ENCODE measurements around the gene RPRD2. TPM values are rescaled to one million over a fixed set of nuclear protein-coding genes. Genes with fewer than 3 reads are reported as not detected.
A peak's percentile ranks its signal among the peaks of the same experiment; 100 is the strongest.

The RPRD2 gene
- total RNA-seq, 2 experiments from 2014 or later = 36.4 to 43.6 TPM

DNA sequence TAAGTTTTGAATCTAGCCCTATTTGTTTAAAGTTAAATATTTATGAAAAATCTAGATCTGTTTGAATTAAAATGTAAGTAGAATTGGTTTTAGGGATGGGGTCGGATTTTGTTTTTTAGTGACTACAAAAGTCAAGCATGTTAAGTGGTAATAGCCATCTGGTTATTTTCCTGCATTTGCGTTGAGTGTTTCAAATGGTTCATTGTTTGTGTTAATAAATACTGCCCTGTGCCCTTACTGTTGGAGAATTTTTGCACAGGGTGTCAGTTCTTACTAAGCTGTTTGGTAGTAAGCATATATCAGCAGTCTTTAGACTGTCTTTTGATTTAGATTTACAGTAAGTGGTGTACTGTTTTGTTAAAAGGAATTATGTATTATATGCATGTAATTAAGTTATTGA, 77.2 kb downstream of the RPRD2 start:
- Mint-ChIP-seq H3K27ac (no peak overlapping the region), H3K27me3 (no peaks in the 10 kb centered on the region), H3K4me3 (no peak overlapping the region), H3K4me1 (peaks cover 6% of the 10 kb centered on the region), H3K9me3 (no peaks in the 10 kb centered on the region), H3K36me3 (ENCODE audit: low read depth) (peaks cover 35% of the 10 kb centered on the region)
- CTCF ChIA-PET = no interaction called here
- POLR2A ChIA-PET = no interaction called here
- DNase-seq = no peak

DNA sequence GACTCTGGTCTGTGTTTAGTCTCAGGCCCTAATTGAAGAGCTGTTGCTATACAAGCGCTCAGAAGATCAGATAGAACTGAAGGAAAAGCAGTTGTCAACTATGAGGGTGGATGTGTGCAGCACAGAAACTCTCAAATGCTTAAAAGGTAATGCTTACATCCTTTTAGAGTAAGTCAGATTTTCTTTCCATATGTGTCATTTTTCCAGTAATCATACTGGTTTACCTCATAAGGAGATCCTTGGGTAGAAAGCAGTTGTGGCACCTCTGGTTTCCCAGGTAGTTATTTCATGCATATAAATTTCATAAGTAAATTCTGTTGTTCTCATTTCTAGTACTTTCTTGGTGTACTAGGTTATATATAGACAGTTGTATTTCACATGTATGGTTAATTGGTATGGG, 80.3 kb downstream of the RPRD2 start:
- H3K27ac Mint-ChIP-seq = no peak overlapping the region
- DNase-seq = no peak
- POLR2A ChIA-PET = interaction anchor here (0.6 kb wide), 1 partner anchor 122 kb away, joined by 3 read pairs; no protein-coding TSS in a partner anchor
- H3K4me1 Mint-ChIP-seq = peaks cover 6% of the 10 kb centered on the region
- H3K9me3 Mint-ChIP-seq = no peaks in the 10 kb centered on the region
- H3K27me3 Mint-ChIP-seq = no peaks in the 10 kb centered on the region
- no peak overlapping the region for H3K4me3 Mint-ChIP-seq
- CTCF ChIA-PET = interaction anchor here (1.2 to 1.5 kb wide), 2 partner anchors 10 to 14 kb away, joined by 3 read pairs; no protein-coding TSS in a partner anchor
- peaks cover 50% of the 10 kb centered on the region for H3K36me3 Mint-ChIP-seq (ENCODE audit: low read depth)

DNA sequence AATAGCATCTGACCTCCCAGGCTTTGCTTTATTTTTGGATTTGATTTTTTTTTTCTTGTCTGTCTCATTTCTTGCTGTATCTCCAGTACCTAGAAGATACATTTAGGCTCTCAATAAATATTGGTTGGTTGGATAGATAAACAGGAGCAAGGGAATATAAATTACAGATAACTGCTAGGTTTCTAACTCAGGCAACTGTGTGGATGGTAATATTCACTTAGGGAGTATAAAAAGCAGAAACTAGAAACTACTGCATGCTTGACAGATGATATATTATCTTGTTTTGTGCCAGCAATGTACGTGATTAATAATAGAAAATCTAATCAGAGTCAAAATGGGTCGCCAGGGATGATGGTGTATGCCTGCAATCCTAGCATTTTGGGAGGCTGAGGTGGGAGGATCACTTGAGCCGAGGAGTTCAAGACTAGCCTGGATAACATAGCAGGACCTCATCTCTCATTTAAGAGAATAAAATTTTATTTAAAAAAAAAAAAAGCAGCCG, 92.2 kb downstream of the RPRD2 start:
- Mint-ChIP-seq H3K4me1 (peaks cover 5% of the 10 kb centered on the region), H3K4me3 (no peak overlapping the region), H3K27me3 (no peaks in the 10 kb centered on the region), H3K27ac (no peak overlapping the region), H3K9me3 (no peaks in the 10 kb centered on the region), H3K36me3 (ENCODE audit: low read depth) (peaks cover 41% of the 10 kb centered on the region)
- POLR2A ChIA-PET = no interaction called here
- DNase-seq = no peak
- CTCF ChIA-PET = interaction anchor here (0.6 kb wide), 1 partner anchor 357 kb away, joined by 4 read pairs; no protein-coding TSS in a partner anchor

DNA sequence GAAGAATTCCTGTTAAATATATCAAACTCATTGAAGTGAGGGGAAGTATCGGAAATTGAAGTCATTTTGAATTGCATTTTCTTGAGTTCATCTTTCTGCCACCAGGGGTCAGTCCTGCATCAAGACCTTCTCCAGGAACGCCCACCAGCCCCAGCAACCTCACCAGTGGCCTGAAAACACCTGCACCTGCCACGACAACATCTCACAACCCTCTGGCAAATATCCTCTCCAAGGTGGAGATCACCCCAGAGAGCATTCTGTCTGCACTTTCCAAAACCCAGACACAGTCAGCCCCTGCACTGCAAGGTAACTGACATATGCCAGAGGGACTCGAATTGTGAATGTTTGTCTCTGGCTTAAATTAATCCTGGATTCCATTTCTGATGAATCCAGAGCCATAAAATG, 100.5 kb downstream of the RPRD2 start:
- Mint-ChIP-seq H3K27ac (no peak overlapping the region), H3K27me3 (no peaks in the 10 kb centered on the region), H3K9me3 (no peaks in the 10 kb centered on the region), H3K4me3 (no peak overlapping the region), H3K4me1 (peaks cover 4% of the 10 kb centered on the region), H3K36me3 (ENCODE audit: low read depth) (peaks cover 23% of the 10 kb centered on the region)
- ChIA-PET CTCF (interaction anchor here (1.2 kb wide), 1 partner anchor 52 kb away, joined by 3 read pairs; no protein-coding TSS in a partner anchor), POLR2A (no interaction called here)
- peak; percentile 82 for DNase-seq

DNA sequence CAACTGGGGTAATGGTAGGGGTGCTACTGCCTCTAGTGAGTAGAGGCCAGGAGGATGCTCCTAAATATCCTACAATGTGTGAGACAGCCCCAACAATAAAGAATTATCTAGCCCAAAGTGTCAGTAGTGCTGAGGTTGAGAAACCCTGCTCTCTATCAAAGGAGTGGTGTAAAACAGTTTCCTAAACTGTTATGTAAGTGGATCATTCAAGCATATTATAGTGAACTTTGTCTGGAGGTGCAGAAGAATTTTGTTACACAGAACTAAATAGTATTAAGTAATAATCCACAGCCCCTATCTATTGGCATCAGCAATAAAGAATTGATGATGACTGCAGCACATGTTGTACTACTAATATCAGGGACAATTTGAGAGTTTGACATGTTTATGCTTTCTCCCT, 103.0 kb downstream of the RPRD2 start:
- CTCF ChIA-PET = no interaction called here
- H3K4me1 Mint-ChIP-seq = peaks cover 4% of the 10 kb centered on the region
- no peak for DNase-seq
- POLR2A ChIA-PET = no interaction called here
- H3K4me3 Mint-ChIP-seq = no peak overlapping the region
- H3K27ac Mint-ChIP-seq = no peak overlapping the region
- H3K36me3 Mint-ChIP-seq (ENCODE audit: low read depth) = peaks cover 36% of the 10 kb centered on the region
- no peaks in the 10 kb centered on the region for H3K27me3 Mint-ChIP-seq
- no peaks in the 10 kb centered on the region for H3K9me3 Mint-ChIP-seq

DNA sequence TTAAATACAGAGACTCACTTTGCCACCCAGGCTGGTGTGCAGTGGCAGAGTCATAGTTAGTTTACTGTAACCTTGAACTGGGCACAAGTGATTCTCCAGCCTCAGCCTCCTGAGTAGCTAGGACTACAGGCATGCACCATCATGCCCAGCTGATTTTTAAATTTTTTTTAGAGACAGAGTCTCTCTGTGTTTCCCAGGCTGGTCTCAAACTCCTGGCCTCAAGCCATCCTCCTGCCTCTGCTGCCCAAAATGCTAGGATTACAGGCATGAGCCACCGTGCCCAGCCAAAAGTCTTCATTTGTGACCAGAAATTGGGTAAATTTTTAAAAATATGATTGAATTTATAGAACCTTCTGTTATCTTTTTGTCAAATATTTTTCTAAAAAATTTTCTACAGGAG, 105.3 kb downstream of the RPRD2 start:
- Mint-ChIP-seq H3K4me1 (peaks cover 2% of the 10 kb centered on the region), H3K4me3 (no peak overlapping the region), H3K9me3 (no peaks in the 10 kb centered on the region), H3K36me3 (ENCODE audit: low read depth) (peaks cover 40% of the 10 kb centered on the region), H3K27ac (no peak overlapping the region), H3K27me3 (no peaks in the 10 kb centered on the region)
- ChIA-PET POLR2A (no interaction called here), CTCF (interaction anchor here (1.0 kb wide), 2 partner anchors 22 to 91 kb away, joined by 3 to 4 read pairs; no protein-coding TSS in a partner anchor)
- no peak for DNase-seq

DNA sequence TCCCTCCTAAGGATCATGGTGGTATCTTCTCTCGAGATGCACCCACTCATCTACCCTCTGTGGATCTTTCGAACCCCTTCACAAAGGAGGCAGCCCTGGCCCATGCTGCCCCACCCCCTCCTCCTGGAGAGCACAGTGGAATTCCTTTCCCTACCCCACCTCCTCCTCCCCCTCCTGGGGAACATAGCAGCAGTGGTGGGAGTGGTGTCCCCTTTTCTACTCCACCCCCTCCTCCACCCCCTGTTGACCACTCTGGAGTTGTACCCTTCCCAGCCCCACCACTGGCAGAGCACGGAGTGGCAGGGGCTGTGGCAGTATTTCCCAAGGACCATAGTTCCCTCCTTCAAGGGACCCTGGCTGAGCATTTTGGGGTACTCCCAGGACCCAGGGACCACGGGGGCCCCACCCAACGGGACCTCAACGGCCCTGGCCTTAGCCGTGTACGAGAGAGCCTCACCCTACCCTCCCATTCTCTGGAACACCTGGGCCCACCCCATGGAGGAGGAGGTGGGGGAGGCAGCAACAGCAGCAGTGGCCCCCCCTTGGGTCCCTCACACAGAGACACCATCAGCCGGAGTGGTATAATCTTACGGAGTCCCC, 108.8 kb downstream of the RPRD2 start:
- Mint-ChIP-seq H3K27me3 (no peaks in the 10 kb centered on the region), H3K27ac (no peak overlapping the region), H3K4me3 (no peak overlapping the region), H3K9me3 (no peaks in the 10 kb centered on the region), H3K4me1 (no peaks in the 10 kb centered on the region), H3K36me3 (ENCODE audit: low read depth) (peaks cover 27% of the 10 kb centered on the region)
- CTCF ChIA-PET = interaction anchor here (1.1 kb wide), 1 partner anchor 15 kb away, joined by 3 read pairs; no protein-coding TSS in a partner anchor
- POLR2A ChIA-PET = no interaction called here
- no peak for DNase-seq

DNA sequence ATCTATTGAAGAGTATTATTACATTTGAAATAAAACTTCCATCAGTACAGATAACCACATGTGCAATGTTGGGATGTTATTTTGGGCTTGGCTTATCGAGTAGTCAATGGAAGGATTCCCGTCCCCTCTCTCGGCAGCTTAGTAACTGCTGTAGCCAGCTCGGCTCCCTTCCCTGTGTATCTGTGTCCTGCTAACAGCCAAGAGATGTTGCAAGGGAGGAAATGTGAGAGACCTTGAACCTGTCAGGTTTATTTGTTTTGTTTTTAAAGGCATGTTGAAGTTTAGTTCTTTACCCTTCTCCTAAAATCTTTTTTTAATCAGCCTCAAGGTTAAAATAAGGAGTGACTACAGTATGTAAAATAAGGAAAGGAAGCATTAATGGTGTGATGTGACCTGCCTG, 109.7 kb downstream of the RPRD2 start:
- Mint-ChIP-seq H3K9me3 (no peaks in the 10 kb centered on the region), H3K27ac (no peak overlapping the region), H3K27me3 (peaks cover 2% of the 10 kb centered on the region), H3K4me1 (no peaks in the 10 kb centered on the region), H3K4me3 (no peak overlapping the region), H3K36me3 (ENCODE audit: low read depth) (peaks cover 27% of the 10 kb centered on the region)
- DNase-seq = no peak
- ChIA-PET CTCF (no interaction called here), POLR2A (no interaction called here)

DNA sequence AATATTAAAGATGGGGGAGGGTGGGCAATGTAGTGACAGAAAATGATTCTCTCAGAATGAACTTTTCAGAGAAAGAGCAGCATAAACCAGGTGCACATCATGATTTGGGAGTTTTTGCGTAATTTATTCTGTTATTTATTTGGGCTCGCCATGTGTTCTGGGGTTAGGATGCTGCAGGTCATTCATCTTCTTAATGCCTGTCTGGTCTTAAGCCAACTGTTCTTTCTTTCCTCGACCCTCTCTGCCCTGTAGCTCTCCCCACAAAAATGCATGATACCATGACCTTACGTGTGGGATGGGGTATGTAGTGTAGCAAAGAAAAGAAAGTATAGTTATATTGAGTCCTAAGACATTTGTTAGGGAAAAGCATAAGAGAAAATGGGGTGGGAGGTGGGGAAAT, 110.9 kb downstream of the RPRD2 start:
- POLR2A ChIA-PET = no interaction called here
- no peaks in the 10 kb centered on the region for H3K4me1 Mint-ChIP-seq
- H3K4me3 Mint-ChIP-seq = no peak overlapping the region
- no peak overlapping the region for H3K27ac Mint-ChIP-seq
- no peaks in the 10 kb centered on the region for H3K9me3 Mint-ChIP-seq
- H3K36me3 Mint-ChIP-seq (ENCODE audit: low read depth) = peaks cover 27% of the 10 kb centered on the region
- CTCF ChIA-PET = no interaction called here
- H3K27me3 Mint-ChIP-seq = peaks cover 4% of the 10 kb centered on the region
- no peak for DNase-seq

DNA sequence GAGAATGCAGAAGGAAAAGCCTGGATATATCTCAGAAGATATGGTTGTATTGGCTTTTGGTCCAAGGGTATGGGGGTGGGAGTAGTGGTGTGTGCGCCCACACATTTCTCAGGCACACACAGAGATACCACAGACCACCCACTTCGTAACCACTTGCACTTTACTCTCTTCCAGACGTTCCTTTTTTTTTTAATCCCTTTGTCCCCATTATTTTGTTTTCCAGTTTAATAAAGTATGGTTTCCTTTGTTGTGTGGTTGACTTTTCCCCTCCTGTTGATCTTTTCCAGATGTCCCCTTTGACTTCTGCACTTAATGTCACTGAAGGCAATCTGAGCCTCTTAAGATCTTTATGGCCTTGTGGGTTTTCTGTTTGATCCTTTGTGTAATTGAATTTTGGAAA, 112.8 kb downstream of the RPRD2 start:
- ChIA-PET POLR2A (no interaction called here), CTCF (no interaction called here)
- Mint-ChIP-seq H3K4me1 (no peaks in the 10 kb centered on the region), H3K27ac (no peak overlapping the region), H3K27me3 (peaks cover 5% of the 10 kb centered on the region), H3K4me3 (no peak overlapping the region), H3K9me3 (no peaks in the 10 kb centered on the region), H3K36me3 (ENCODE audit: low read depth) (peaks cover 10% of the 10 kb centered on the region)
- DNase-seq = no peak

DNA sequence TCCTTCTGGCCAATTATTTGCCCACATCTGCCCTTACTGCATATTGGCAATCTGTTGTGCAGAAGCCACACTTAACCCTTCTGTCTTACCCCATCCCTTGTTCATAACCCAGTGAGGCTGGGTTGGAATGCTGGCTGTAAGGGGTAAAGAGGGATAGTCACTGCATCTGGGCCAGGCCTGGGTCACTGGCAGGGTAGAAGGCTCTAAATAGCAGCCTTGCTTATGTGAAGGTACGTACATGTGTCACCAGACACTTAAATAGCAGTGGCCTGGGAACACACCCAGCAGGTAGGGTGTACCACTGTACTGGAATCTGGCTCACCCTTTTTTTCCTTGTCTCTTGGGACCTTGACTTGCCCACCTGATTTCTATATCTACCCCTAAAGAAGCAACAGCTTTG, 113.4 kb downstream of the RPRD2 start:
- ChIA-PET POLR2A (no interaction called here), CTCF (no interaction called here)
- Mint-ChIP-seq H3K36me3 (ENCODE audit: low read depth) (peaks cover 4% of the 10 kb centered on the region), H3K4me1 (no peaks in the 10 kb centered on the region), H3K27me3 (peaks cover 5% of the 10 kb centered on the region), H3K4me3 (no peak overlapping the region), H3K27ac (no peak overlapping the region), H3K9me3 (no peaks in the 10 kb centered on the region)
- DNase-seq = no peak

DNA sequence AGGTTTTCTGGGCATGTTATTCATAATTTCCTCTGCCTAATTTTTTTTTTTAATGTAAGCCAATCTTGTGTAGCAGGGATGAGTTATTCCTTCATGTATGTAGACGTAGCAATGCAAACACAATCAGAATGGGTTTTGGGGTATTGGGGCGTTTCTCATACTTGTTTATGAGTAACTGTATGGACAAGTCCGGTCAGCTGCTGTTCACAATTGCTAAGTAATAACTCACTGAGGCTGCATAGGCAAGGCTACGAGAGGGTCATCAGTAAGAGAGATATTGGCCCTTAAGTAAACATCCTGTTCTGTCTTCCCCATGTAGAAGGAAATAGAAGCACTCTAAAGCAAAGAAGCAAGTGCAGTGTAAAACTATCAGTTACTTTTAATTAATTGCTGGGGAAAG, 113.8 kb downstream of the RPRD2 start:
- Mint-ChIP-seq H3K4me1 (no peaks in the 10 kb centered on the region), H3K27ac (no peak overlapping the region), H3K4me3 (no peak overlapping the region), H3K36me3 (ENCODE audit: low read depth) (peaks cover 2% of the 10 kb centered on the region), H3K27me3 (peaks cover 5% of the 10 kb centered on the region), H3K9me3 (no peaks in the 10 kb centered on the region)
- CTCF ChIA-PET = no interaction called here
- DNase-seq = no peak
- POLR2A ChIA-PET = no interaction called here

DNA sequence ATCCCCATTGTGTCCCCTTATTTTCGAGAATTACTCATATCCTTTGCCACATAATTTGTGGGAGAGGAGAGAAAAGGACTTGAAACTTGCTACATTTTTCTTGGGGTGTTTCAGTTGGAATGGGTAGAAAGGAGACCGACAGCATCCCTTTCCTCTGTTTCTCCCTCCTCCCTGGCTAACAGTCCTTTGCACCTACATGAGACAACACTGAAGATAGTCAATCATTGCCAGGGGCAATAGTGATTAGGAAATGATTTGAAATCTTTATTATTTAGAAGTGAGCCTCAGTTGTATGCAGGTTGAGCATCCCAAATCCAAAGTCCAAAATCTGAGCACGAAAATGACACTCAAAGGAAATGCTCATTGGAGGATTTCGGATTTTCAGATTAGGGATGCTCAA, 115.4 kb downstream of the RPRD2 start:
- Mint-ChIP-seq H3K27me3 (peaks cover 5% of the 10 kb centered on the region), H3K4me3 (no peak overlapping the region), H3K4me1 (no peaks in the 10 kb centered on the region), H3K27ac (peak overlapping the region; percentile 13), H3K9me3 (no peaks in the 10 kb centered on the region), H3K36me3 (ENCODE audit: low read depth) (no peaks in the 10 kb centered on the region)
- CTCF ChIA-PET = interaction anchor here (0.7 kb wide), 1 partner anchor 181 kb away, joined by 3 read pairs; no protein-coding TSS in a partner anchor
- DNase-seq = no peak
- POLR2A ChIA-PET = no interaction called here

DNA sequence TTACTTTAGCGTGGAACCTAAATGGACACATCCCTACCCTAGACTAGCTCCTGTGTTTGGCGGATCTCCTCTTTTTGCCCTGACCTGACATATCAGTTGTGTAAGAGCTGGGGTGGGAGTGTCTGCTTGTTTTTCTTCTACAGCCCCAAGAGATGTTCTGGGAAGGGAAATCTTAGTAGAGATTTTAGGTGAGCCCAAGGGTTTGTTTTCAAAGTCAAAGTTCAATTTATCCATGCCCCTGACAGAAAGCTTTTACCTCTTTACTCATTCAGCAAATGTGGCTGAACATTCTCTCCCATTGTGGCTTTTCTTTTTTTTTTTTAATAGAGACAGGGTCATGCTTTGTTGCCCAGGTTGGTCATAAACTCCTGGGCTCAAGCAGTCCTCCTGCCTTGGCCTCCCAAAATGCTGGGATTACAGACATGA, 116.0 kb downstream of the RPRD2 start:
- no peak for DNase-seq
- ChIA-PET POLR2A (no interaction called here), CTCF (interaction anchor here (0.6 to 0.7 kb wide), 3 partner anchors 32 to 181 kb away, joined by 3 to 7 read pairs (median 3); no protein-coding TSS in a partner anchor)
- Mint-ChIP-seq H3K27ac (no peak overlapping the region), H3K36me3 (ENCODE audit: low read depth) (no peaks in the 10 kb centered on the region), H3K9me3 (no peaks in the 10 kb centered on the region), H3K27me3 (peaks cover 5% of the 10 kb centered on the region), H3K4me3 (no peak overlapping the region), H3K4me1 (no peaks in the 10 kb centered on the region)

All from activated CD4-positive, alpha-beta T cell treated with anti-CD3 and anti-CD28 coated beads, Interleukin-2, amount 10 ng/mL, durations not matched to agents 7 days and 5 days (primary cell).